HG02678 (cell line): ENCODE data around the gene TMCO4.

Experiments
- ATAC-seq: cut with Tn5 transposase; IDR thresholded peaks from one replicate; pipeline ENCODE4 v1.9.1; 2021; ENCODE audit warnings: mild to moderate bottlenecking, moderate library complexity; ENCODE audit not compliant: unreplicated experiment

TMCO4 gene

DNA sequence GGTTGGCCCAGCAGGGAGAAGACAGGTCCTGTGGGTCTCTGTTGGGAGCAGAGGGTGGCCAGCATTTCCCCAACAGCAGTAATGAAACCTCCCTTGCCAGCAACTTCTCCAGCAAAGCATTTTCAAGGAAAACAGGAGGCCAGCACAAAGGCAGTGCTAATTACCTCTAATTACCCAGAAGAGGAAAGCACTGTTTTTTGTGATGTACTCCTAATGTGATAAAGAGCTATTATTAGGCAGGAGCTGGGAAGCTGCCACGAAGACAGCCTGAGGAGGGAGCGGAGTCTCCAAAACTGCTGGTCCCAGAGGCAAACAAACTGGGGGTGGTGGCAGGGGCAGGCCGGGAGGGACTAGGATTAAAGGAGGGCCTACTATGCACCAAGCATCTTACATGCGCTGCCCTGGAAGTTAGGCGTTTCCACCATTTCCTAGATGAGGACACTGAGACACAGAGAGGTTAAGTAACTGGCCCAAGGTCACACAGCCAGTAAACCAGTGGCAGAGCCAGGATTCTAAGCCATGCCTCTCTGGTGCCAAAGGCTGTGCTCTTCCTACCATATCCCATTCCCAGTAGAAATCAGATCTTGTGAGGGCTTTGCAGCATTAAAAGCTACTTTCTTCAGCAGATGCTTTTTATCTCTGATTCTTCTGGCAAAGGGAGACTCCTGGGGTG is 110.5 kb downstream of the TMCO4 start:
- no peak for ATAC-seq

DNA sequence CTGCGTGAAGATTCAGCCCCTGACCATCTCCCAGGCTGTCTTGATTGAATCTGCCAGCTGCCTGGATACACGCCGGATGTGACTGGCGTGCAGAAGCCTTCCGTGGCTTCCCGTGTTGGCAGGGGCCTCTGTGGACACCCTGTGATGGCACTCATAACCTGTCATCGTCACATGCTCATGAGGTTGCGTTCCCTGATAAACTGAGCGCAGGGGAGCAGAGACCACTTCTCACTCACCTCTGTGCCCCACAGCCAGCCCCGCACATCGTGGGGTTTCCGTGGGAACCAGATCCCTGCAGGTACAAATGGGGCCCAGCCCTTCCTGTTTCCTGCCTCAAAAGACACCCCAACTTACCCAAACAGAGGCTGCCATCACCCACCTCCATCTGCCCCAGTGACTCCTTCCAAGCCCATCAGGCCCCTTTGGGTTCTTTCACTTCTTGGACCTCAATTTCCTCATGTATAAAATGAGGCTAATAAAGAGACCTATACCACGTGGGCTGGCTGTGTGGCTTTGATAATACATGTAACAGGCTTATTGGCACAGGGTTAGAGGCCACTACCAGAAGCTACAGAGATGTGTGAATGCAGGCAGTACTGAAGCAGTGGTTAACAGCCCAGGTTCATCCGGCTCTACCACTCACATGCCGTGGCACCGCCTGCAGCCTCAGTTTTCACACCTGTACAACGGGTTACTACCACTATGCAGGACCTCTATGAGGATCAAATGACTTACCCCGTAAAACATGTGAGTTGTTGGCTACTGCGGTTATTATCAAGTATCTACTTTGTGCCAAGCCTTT is 111.5 kb downstream of the TMCO4 start:
- no peak for ATAC-seq

DNA sequence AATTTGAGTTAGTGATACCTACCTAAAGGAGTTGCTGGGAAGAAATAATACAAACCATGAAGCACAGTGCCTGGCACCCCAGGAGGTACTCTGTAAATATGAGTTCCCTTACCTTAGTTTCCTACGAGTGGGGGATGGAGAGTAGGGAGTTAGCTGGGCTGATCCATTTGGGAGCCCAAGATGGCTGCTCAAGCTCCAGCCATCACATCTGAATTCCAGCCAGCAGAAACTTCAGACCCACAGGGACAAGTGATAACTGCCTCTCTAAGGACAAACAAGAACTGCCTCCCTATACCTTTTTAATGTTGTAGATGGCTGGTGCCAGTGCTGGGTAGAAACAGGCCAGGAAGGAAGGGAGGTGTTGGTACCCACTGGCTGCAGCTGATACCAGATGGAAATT is 112.3 kb downstream of the TMCO4 start:
- ATAC-seq, result no peak

DNA sequence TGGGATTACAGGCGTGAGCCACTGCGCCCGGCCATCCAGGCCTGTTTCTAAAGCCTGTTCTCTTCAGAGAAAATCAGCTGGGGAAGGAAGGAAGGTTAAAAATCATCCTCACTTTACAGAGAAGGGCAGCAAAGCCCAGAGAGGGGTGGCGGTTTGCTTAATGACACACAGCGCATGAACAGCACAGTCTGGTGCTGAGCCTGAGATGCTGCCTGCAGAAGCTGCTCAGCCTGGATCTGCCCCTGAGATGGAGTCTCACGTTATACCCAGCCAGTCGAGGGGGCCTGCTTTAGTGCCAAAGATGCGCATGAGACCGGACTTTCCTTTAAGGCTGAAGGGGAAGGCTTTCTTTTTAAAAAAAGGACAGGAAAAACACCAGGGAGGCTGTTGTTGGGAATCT is 113.7 kb downstream of the TMCO4 start:
- ATAC-seq, result no peak

DNA sequence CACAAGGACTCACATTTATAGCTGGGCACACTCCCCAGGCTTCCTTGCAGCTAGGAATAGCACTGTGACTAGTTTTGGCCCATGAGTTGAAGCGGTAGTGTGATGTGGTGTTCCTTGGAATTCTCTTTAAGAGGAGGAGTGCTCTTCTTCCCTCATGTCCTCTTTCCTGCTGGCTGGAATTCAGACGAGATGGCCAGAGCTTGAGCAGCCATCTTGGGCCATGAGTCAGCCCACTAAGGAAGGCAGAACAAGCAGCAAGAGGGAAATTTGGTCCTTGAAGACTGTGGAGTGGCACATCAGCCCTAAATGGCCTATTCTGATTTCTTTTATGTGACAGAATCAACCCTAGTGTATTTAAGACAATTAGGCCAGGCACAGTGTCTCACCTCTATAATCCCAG is 115.0 kb downstream of the TMCO4 start:
- no peak for ATAC-seq

DNA sequence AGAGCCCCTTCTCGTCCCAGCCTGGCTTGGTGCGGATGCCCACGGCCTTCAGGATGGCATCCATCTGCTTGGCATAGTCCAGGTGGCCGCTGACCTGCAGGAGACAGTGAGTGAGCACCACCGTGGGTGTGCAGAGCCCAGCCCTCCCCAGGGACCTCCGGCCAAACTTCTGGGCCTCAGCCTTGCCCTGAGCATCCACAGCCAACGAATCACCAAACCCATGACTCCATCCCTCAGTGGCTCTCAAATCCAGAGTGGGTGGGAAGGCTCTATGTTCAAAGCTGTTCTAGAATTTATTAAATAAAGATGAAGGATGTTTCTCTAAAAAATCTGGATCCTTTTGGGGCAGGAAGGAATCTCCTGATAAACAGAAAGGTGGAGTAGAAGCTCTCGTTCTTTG is 116.4 kb downstream of the TMCO4 start:
- no peak for ATAC-seq

DNA sequence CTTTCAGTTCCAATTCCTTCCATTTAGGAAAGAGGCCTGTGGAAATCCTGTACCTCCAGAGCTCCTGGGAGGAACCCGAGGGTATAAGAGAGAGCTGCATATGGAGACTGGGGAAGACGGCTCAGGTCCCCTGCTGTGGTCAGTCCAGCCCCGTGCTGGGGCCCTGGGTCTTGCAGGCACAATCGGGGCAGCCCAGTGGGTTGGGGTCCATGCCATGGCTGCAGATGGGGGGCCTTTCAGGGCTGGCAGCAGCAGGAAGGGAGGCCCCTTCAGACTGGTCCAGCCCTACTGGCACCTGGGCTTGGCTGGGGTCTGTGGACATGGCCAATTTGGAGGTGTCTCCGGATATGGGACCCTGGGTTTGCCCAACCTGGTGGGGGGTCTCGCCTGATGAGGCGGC is 116.8 kb downstream of the TMCO4 start:
- no peak for ATAC-seq

DNA sequence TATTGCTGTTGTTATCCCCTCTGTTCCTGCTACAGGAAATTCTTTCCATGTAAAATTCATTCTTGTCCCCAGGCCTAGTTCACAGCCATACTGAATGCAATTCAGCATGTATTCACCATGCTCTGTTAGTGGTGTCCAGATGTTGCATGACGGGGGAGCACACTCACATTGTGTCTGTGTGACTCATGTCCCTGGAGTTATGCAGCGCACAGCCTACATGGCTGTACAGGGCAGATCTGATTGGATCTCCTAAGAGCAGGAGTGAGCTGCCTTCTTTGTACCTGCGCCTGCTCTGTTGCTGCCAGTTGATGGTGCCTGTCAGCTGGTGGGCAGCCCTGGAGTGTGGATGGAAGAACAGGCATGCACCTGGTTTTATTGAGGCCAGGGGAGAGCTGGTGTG is 117.5 kb downstream of the TMCO4 start:
- ATAC-seq, result no peak

DNA sequence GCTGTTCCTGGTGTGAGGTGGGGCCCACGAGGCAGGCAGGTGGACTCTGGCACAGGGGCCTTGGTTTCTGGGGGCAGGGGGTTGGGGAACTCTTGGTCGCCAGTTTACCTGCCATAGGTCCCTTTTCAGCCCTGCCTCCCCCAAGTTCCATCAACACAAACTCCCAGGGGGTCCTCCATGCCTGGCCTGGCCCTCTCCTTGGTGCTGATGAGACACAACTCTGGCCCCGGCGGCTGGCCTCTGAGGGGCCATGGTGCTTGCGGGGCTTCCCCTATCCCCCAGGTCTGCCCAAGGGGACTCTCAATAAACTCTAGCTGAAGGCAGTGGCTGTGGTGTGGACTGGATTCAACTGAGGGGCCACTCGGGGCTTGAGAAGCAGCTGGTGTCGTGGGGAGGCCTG is 119.1 kb downstream of the TMCO4 start:
- ATAC-seq, result no peak

DNA sequence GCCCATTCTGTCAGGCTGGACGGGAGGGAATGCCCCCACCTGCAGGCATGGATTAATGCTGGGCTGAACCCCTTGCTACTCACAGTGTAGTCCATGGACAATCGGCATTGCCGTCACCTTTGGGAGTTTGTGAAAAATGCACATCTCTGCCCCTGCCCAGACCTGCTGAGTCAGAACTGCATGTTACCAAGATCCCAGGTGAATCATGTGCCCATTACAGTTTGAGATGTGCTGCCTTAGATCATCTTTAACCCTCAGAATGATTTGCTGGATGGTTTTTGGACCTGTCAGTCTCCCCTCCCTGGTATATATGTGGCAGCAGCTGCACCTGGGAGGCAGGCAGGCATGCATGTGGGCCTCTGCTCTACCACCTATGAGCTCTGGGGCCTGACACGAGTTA is 120.0 kb downstream of the TMCO4 start:
- no peak for ATAC-seq

DNA sequence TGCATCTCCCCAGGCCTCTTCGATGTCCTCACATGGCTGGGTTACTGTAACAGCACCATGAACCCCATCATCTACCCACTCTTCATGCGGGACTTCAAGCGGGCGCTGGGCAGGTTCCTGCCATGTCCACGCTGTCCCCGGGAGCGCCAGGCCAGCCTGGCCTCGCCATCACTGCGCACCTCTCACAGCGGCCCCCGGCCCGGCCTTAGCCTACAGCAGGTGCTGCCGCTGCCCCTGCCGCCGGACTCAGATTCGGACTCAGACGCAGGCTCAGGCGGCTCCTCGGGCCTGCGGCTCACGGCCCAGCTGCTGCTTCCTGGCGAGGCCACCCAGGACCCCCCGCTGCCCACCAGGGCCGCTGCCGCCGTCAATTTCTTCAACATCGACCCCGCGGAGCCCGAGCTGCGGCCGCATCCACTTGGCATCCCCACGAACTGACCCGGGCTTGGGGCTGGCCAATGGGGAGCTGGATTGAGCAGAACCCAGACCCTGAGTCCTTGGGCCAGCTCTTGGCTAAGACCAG is 120.7 kb downstream of the TMCO4 start:
- ATAC-seq, result no peak

DNA sequence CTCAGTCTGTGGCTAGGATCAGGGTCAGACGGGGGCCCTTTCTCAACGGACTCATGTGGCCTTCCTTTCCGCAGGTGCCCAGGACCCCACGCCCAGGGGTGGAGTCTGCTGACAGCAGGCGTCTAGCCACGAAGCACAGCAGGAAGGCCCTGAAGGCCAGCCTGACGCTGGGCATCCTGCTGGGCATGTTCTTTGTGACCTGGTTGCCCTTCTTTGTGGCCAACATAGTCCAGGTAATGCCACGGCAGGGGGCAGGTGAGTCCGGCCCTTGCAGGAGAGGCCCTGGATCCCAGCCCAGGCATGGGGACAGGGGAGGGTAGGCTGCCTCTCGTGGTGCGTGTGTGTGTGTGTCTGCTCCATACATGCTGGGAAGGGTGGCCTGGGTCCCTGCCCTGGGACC is 121.2 kb downstream of the TMCO4 start:
- ATAC-seq, result no peak

DNA sequence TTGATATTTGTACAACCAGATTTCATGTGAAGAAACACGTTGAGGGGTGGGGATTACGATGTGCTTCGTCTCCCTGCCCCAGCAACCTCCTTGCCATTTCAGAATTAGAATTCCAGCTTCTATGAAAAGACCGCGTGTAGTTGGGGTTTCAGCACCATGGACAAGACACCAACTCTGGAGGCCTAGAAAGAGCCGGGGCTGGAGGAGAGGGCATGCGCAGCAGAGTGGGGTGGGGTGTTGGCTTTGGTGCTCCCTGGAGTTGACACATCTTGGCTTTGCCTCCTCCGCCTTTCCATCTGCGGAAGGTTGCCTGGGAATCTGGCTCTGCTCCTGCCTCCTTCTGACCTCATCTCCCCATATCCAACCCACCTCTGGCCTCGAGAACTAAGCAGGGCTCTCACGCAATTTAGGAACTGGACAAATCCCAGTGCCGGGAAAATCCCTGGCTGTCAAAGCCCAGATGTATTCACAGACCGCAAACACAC is 123.2 kb downstream of the TMCO4 start:
- ATAC-seq, result no peak

DNA sequence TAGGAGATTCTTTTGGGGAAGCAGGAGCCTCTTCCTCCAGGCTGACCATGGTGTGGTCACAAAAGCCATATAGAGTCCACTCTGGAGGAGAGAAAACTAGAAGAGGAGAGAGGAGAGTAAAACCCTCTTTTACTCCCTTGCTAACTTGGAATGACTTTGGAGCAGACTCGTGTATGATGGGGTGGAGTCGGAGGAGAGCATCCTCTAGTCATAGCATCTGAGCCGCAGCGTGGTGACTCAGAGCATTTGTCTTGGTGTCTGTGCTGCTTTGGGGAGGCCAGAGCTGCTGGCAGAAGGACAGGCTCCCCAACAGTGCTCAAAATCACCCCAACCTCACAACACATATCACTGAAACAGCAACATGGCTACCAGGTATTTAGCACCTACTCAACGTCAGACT is 123.9 kb downstream of the TMCO4 start:
- no peak for ATAC-seq

DNA sequence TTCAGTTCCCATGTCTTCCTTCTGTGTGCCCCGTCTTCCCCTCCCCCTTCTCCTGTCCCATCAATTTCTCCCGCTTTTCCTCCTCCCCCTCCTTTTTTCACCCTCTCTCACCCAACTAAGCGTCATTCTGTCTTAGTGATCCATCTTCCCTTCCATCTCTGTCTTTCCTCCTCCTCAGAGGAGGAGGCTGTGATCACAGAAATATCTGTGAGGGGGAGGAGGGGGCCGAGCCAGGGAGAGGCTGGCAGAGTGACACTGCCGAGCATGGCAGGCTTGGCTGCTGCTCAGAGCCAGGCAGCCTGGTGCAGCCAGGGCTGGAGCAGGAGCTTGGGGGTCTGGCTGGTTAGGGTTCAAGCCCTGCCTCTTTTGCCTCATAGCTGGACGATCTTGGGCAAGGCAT is 127.5 kb downstream of the TMCO4 start:
- ATAC-seq, result no peak

DNA sequence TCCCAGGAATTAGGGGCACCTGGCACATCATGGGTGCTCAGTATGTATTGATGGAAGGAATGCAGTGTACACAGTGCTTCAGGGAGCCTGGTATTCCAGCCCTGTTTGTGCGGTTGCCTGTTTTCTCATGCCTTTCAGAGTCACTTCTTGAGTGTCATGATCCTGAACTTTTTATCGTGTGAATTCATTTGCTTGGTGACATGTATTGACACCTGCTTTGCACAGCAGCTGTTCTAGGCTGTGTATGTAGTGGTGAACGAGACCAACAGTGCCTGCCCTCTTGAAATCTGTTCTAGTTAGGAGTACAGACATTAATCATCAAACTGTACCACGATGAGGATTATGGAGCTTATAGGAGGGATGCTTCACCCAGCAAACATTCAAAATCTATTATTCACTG is 128.9 kb downstream of the TMCO4 start:
- ATAC-seq, result no peak

DNA sequence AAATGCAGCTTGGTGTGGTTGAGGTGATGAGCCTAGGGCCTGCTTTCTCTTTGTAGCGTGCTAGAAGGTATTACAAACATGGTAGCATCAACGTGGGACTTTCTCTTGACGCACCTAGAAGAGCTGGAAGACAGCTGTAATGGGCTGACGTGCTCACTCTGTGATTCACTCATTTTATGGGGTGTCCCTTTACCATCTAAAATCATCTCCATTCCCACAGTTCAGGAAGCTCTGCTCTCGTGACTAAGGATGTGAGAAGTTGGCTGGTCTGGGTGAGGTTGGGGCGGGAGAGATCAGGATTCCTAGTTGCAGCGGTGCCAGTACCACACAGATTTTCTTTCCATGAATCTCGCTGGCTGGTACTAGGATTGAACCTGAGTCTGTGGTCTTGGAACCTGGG is 130.8 kb downstream of the TMCO4 start:
- ATAC-seq, result no peak

DNA sequence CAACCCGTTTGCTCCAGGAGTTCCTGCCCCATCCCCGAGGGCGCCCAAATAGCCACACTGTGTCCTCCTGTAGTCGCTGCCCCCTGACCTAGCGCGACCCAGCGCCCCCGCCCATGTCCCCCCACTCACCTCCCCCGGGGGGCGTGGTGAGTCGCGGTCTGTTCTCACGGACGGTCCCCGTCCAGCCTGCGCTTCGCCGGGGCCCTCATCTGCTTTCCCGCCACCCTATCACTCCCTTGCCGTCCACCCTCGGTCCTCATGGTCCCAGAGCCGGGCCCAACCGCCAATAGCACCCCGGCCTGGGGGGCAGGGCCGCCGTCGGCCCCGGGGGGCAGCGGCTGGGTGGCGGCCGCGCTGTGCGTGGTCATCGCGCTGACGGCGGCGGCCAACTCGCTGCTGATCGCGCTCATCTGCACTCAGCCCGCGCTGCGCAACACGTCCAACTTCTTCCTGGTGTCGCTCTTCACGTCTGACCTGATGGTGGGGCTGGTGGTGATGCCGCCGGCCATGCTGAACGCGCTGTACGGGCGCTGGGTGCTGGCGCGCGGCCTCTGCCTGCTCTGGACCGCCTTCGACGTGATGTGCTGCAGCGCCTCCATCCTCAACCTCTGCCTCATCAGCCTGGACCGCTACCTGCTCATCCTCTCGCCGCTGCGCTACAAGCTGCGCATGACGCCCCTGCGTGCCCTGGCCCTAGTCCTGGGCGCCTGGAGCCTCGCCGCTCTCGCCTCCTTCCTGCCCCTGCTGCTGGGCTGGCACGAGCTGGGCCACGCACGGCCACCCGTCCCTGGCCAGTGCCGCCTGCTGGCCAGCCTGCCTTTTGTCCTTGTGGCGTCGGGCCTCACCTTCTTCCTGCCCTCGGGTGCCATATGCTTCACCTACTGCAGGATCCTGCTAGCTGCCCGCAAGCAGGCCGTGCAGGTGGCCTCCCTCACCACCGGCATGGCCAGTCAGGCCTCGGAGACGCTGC is 133.9 kb downstream of the TMCO4 start:
- ATAC-seq, result no peak

DNA sequence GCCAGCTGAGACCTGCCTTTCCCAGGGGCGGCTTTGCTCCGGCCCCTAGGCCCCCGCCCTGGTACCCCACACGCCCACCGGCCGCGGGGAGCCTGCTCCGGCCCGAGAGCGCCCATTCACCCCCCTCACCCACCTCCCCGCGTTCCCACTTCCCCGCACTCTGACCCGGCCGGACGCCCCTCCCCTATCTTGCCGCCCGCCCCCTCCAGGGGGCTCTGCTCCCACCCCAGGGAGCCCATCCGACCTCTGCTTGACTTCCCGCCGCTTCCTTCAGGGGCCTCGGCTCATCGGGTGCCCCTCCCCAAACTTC is 134.6 kb downstream of the TMCO4 start:
- no peak for ATAC-seq

DNA sequence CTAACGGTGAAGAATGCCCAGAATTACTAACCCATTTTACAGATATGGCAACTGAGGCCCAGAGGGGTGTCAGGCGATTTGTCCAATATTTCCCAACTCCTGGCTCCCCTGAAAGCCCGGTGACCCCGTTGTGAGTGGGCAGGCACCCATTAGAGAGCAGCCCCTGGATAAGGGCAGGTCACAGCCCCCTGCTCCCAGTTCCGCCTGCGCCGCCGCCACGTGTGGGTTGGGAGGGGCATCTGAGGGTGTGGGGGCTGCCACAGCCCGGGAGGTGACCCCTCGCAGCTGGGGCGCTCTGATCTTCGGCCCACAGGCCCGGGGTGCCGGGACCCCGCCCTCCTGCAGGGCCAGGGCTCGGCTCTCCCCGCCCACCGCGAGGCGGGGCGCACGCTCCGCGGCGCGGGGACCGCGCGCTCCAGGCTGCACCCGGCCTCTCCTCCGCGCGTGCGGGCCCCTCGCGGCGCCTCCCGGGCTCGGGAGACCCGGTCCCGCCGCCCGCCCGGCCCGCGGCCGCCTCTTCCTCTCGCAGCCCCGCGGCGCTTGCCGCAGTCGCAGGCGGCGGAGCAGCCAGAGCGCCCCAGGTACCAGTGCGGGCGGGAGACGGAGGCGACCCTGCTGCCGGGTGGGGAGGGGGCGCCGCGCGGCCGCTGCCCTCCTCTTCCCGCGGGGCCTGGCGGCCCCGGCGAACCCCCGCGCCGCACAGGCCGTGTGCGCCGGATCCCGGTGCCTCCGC is 135.1 kb downstream of the TMCO4 start, which contains the start of gene HTR6:
Gene HTR6 (plus strand): TSS at position 423 of the 733 bp plus-strand sequence. CDS start 879 bp downstream, outside the sequence.
- no peak for ATAC-seq
